Hepatocyte (in vitro differentiated cells): ENCODE results near the gene NLGN4X. TPM values are rescaled to one million over a fixed set of nuclear protein-coding genes. Genes with fewer than 3 reads are reported as not detected.
A peak's percentile ranks its signal among the peaks of the same experiment; 100 is the strongest.

Experiments used
- DNase-seq: peaks from one replicate; pipeline ENCODE4 v3.0.0-alpha.2; 2016; ENCODE audit warnings: low spot score
- H2AFZ ChIP-seq: fragments of 200-600 bp; sonication (generic); 2 replicates; pipeline ENCODE4 v1.6.0; 2016; ENCODE audit warnings: antibody characterized with exemption, mild to moderate bottlenecking
- H3K27ac ChIP-seq: fragments of 200-600 bp; sonication (generic); 2 replicates; pipeline ENCODE4 v1.5.1; 2016; ENCODE audit warnings: mild to moderate bottlenecking
- H3K27me3 ChIP-seq: fragments of 200-600 bp; sonication (generic); 2 replicates; pipeline ENCODE4 v1.6.1; 2016
- H3K36me3 ChIP-seq: fragments of 200-600 bp; sonication (generic); replicated peaks from 2 replicates; pipeline ENCODE4 v1.5.1; 2016; ENCODE audit warnings: low read depth; ENCODE audit not compliant: insufficient read depth
- H3K4me1 ChIP-seq: fragments of 200-600 bp; sonication (generic); 2 replicates; pipeline ENCODE4 v1.5.1; 2016; ENCODE audit warnings: mild to moderate bottlenecking, moderate library complexity; ENCODE audit not compliant: insufficient read depth
- H3K4me2 ChIP-seq: fragments of 200-600 bp; sonication (generic); 2 replicates; pipeline ENCODE4 v1.6.0; 2016
- H3K4me3 ChIP-seq: fragments of 200-600 bp; sonication (generic); 2 replicates; pipeline ENCODE4 v1.5.1; 2016; ENCODE audit warnings: mild to moderate bottlenecking
- H3K79me2 ChIP-seq: fragments of 200-600 bp; sonication (generic); 2 replicates; pipeline ENCODE4 v1.6.0; 2017; ENCODE audit warnings: mild to moderate bottlenecking
- H3K9me2 ChIP-seq: fragments of 200-600 bp; sonication (generic); replicated peaks from 2 replicates; pipeline ENCODE4 v1.6.0; 2017; ENCODE audit warnings: mild to moderate bottlenecking; ENCODE audit not compliant: insufficient read depth
- H3K9me3 ChIP-seq: fragments of 200-600 bp; sonication (generic); 2 replicates; pipeline ENCODE4 v1.5.1; 2016; ENCODE audit warnings: low read depth, mild to moderate bottlenecking
- H4K20me1 ChIP-seq: fragments of 200-600 bp; sonication (generic); 2 replicates; pipeline ENCODE4 v1.6.0; 2016; ENCODE audit warnings: mild to moderate bottlenecking; ENCODE audit not compliant: insufficient read depth, poor library complexity, severe bottlenecking
- CTCF ChIP-seq: fragments of 200-600 bp; sonication (generic); IDR thresholded peaks from 2 replicates; pipeline ENCODE4 v1.5.1; 2016; ENCODE audit warnings: antibody characterized with exemption, mild to moderate bottlenecking; ENCODE audit not compliant: poor library complexity
- EZH2 ChIP-seq: fragments of 200-600 bp; sonication (generic); IDR thresholded peaks from 2 replicates; pipeline ENCODE4 v1.6.1; 2016; ENCODE audit warnings: antibody characterized with exemption, mild to moderate bottlenecking, borderline replicate concordance
- EZH2phosphoT487 ChIP-seq: fragments of 200-600 bp; sonication (generic); IDR thresholded peaks from one replicate; pipeline ENCODE4 v1.6.1; 2018; ENCODE audit warnings: antibody characterized with exemption, mild to moderate bottlenecking, low read depth, moderate library complexity; ENCODE audit not compliant: unreplicated experiment, severe bottlenecking
- WGBS: methylation state at CpG from one replicate; pipeline ENCODE4 v1.1.6; 2016; ENCODE audit warnings: low lambda C conversion rate; ENCODE audit errors: missing lambda C conversion rate; 5-methylcytosine and 5-hydroxymethylcytosine counted together
- polyA plus RNA-seq: library from polyadenylated mRNA; unstranded; fragments of >200 nt; fragmentation: Nextera tagmentation; extraction: Ambion mirVana; gene quantifications from 2 replicates; pipeline ENCODE4 v1.2.1, GENCODE V29; 2016
- total RNA-seq: library from RNA; depleted of rRNA; stranded (reverse); fragments of >200 nt; gene quantifications from 2 replicates; pipeline ENCODE4 v1.2.3, GENCODE V29; 2014

Gene NLGN4X
- total and polyA plus RNA-seq, 2 experiments from 2014 or later, result 2.1 to 4.5 TPM

GRCh38 chrX:5876984-5877596 lies 351.6 kb downstream of the NLGN4X start:
- no peaks in the 10 kb centered on the region for H4K20me1 ChIP-seq
- peak; percentile 68 for DNase-seq
- 35% methylated on average over 12 of the region's 12 CpGs for WGBS

GRCh38 chrX:5870238-5870637 lies 358.4 kb downstream of the NLGN4X start:
- H3K4me1 ChIP-seq, result no peaks in the 10 kb centered on the region
- no peak overlapping the region for H2AFZ ChIP-seq
- no peak overlapping the region for H3K4me2 ChIP-seq
- no peaks in the 10 kb centered on the region for H3K79me2 ChIP-seq
- TF ChIP-seq EZH2 (no peak), EZH2phosphoT487 (no peak), CTCF (no peak)
- H3K9me3 ChIP-seq, result no peaks in the 10 kb centered on the region
- no peak overlapping the region for H3K4me3 ChIP-seq
- no peak for DNase-seq
- no peaks in the 10 kb centered on the region for H4K20me1 ChIP-seq
- H3K27ac ChIP-seq, result no peak overlapping the region
- 38% methylated on average over 3 of the region's 3 CpGs for WGBS
- H3K36me3 ChIP-seq, result no peaks in the 10 kb centered on the region
- no peaks in the 10 kb centered on the region for H3K9me2 ChIP-seq
- no peaks in the 10 kb centered on the region for H3K27me3 ChIP-seq

More at GRCh38 chrX:5876984-5877596, 351.6 kb downstream of the NLGN4X start:
- Histone ChIP-seq H3K36me3 (no peaks in the 10 kb centered on the region), H3K27me3 (no peaks in the 10 kb centered on the region), H3K79me2 (no peaks in the 10 kb centered on the region), H3K4me1 (no peaks in the 10 kb centered on the region), H3K4me3 (no peak overlapping the region), H3K4me2 (no peak overlapping the region), H2AFZ (no peak overlapping the region), H3K27ac (no peak overlapping the region), H3K9me2 (no peaks in the 10 kb centered on the region), H3K9me3 (no peaks in the 10 kb centered on the region)
- TF ChIP-seq EZH2phosphoT487, result no peak
- TF ChIP-seq CTCF, result peak; percentile 78

- TF ChIP-seq CTCF, result no peak
- no peak for TF ChIP-seq EZH2
- TF ChIP-seq EZH2phosphoT487, result no peak
- Histone ChIP-seq H3K4me3 (no peak overlapping the region), H4K20me1 (no peaks in the 10 kb centered on the region), H3K4me2 (no peak overlapping the region), H3K27ac (no peak overlapping the region), H3K79me2 (no peaks in the 10 kb centered on the region), H3K9me3 (no peaks in the 10 kb centered on the region), H3K9me2 (no peaks in the 10 kb centered on the region), H3K36me3 (no peaks in the 10 kb centered on the region), H3K4me1 (no peaks in the 10 kb centered on the region), H2AFZ (no peak overlapping the region), H3K27me3 (no peaks in the 10 kb centered on the region)
- no peak for DNase-seq
- WGBS, result 90% methylated on average over 7 of the region's 7 CpGs
Measured at GRCh38 chrX:5869786-5870185, 358.9 kb downstream of the NLGN4X start.

GRCh38 chrX:5867778-5868177 lies 360.9 kb downstream of the NLGN4X start:
- Histone ChIP-seq H3K36me3 (no peaks in the 10 kb centered on the region), H4K20me1 (no peaks in the 10 kb centered on the region), H3K79me2 (no peaks in the 10 kb centered on the region), H3K9me3 (no peaks in the 10 kb centered on the region), H2AFZ (no peak overlapping the region), H3K27ac (no peak overlapping the region), H3K27me3 (no peaks in the 10 kb centered on the region), H3K4me1 (no peaks in the 10 kb centered on the region), H3K4me3 (no peak overlapping the region), H3K4me2 (no peak overlapping the region), H3K9me2 (no peaks in the 10 kb centered on the region)
- 96% methylated on average over 2 of the region's 2 CpGs for WGBS
- TF ChIP-seq CTCF (no peak), EZH2 (no peak), EZH2phosphoT487 (no peak)
- no peak for DNase-seq
